Type B pancreatic cell (in vitro differentiated cells): ENCODE results near the gene ASB2. TPM values are rescaled to one million over a fixed set of nuclear protein-coding genes. Genes with fewer than 3 reads are reported as not detected.

Experiments
- DNase-seq: peaks from one replicate; pipeline ENCODE4 v3.0.0; 2021; ENCODE audit warnings: mixed read lengths; ENCODE audit not compliant: unreplicated experiment; ENCODE audit errors: extremely low spot score
- H3K27ac Mint-ChIP-seq: 2 replicates; pipeline ENCODE4 v1.8.0; 2021; ENCODE audit warnings: mild to moderate bottlenecking, mixed read lengths
- H3K27me3 Mint-ChIP-seq: 2 replicates; pipeline ENCODE4 v1.8.0; 2021; ENCODE audit warnings: mixed read lengths
- H3K36me3 Mint-ChIP-seq: 2 replicates; pipeline ENCODE4 v1.8.0; 2021; ENCODE audit warnings: mixed read lengths
- H3K4me1 Mint-ChIP-seq: one replicate; pipeline ENCODE4 v1.8.0; 2021; ENCODE audit warnings: mixed read lengths; ENCODE audit not compliant: unreplicated experiment
- H3K4me3 Mint-ChIP-seq: 2 replicates; pipeline ENCODE4 v1.8.0; 2021; ENCODE audit warnings: mild to moderate bottlenecking, mixed read lengths
- H3K9me3 Mint-ChIP-seq: 2 replicates; pipeline ENCODE4 v1.8.0; 2021; ENCODE audit warnings: mixed read lengths
- CTCF ChIP-seq: fragments of 200-600 bp; sonication (generic); conservative IDR thresholded peaks from 2 replicates; pipeline ENCODE4 v1.5.0; 2021; ENCODE audit warnings: antibody characterized with exemption, mild to moderate bottlenecking
- total RNA-seq: library from RNA; stranded (reverse); gene quantifications from 2 replicates; pipeline ENCODE4 v1.2.1, GENCODE V29; 2021; ENCODE audit warnings: low replicate concordance

Gene ASB2
- total RNA-seq, 1 donor from 2014 or later: 0.60 TPM

- Mint-ChIP-seq H3K27me3 (peaks cover 14% of the 10 kb centered on the region), H3K4me1 (peaks cover 6% of the 10 kb centered on the region), H3K4me3 (no peak overlapping the region), H3K36me3 (no peaks in the 10 kb centered on the region), H3K27ac (no peak overlapping the region), H3K9me3 (no peaks in the 10 kb centered on the region)
- no peak for DNase-seq
- no peak for TF ChIP-seq CTCF
These were observed 45.9 kb downstream of the ASB2 start for GRCh38 chr14:93930296-93930988.

GRCh38 chr14:93929657-93930056 is 46.7 kb downstream of the ASB2 start:
- Mint-ChIP-seq H3K4me3 (no peak overlapping the region), H3K9me3 (no peaks in the 10 kb centered on the region), H3K27me3 (peaks cover 9% of the 10 kb centered on the region), H3K36me3 (no peaks in the 10 kb centered on the region), H3K27ac (no peak overlapping the region), H3K4me1 (peaks cover 6% of the 10 kb centered on the region)
- no peak for DNase-seq
- no peak for TF ChIP-seq CTCF

- Mint-ChIP-seq H3K36me3 (no peaks in the 10 kb centered on the region), H3K27me3 (peaks cover 4% of the 10 kb centered on the region), H3K4me3 (no peak overlapping the region)
These were observed 47.3 kb downstream of the ASB2 start for GRCh38 chr14:93929048-93929535.

GRCh38 chr14:93928184-93929047 is 48.0 kb downstream of the ASB2 start:
- DNase-seq: no peak
- peaks cover 6% of the 10 kb centered on the region for H3K27me3 Mint-ChIP-seq
- H3K27ac Mint-ChIP-seq: no peak overlapping the region
- peaks cover 6% of the 10 kb centered on the region for H3K4me1 Mint-ChIP-seq
- no peak overlapping the region for H3K4me3 Mint-ChIP-seq
- H3K9me3 Mint-ChIP-seq: no peaks in the 10 kb centered on the region
- no peaks in the 10 kb centered on the region for H3K36me3 Mint-ChIP-seq
- no peak for TF ChIP-seq CTCF

More at GRCh38 chr14:93929048-93929535, 47.3 kb downstream of the ASB2 start:
- Mint-ChIP-seq H3K9me3 (no peaks in the 10 kb centered on the region), H3K4me1 (peaks cover 6% of the 10 kb centered on the region), H3K27ac (no peak overlapping the region)
- no peak for DNase-seq
- no peak for TF ChIP-seq CTCF

GRCh38 chr14:93927800-93928145 is 48.6 kb downstream of the ASB2 start:
- TF ChIP-seq CTCF: no peak
- Mint-ChIP-seq H3K4me1 (peaks cover 6% of the 10 kb centered on the region), H3K27ac (no peak overlapping the region), H3K27me3 (peaks cover 4% of the 10 kb centered on the region), H3K36me3 (no peaks in the 10 kb centered on the region), H3K9me3 (no peaks in the 10 kb centered on the region), H3K4me3 (no peak overlapping the region)
- no peak for DNase-seq
